ENCODE results near the gene CD274. TPM values are rescaled to one million over a fixed set of nuclear protein-coding genes. Genes with fewer than 3 reads are reported as not detected.

The CD274 gene
- total and polyA plus RNA-seq, 10 of the 15 experiments (the other 5 are each of a cell fraction or from before 2014, with no cell fraction given) = 9.4 to 128 (median 24.6) TPM

DNA sequence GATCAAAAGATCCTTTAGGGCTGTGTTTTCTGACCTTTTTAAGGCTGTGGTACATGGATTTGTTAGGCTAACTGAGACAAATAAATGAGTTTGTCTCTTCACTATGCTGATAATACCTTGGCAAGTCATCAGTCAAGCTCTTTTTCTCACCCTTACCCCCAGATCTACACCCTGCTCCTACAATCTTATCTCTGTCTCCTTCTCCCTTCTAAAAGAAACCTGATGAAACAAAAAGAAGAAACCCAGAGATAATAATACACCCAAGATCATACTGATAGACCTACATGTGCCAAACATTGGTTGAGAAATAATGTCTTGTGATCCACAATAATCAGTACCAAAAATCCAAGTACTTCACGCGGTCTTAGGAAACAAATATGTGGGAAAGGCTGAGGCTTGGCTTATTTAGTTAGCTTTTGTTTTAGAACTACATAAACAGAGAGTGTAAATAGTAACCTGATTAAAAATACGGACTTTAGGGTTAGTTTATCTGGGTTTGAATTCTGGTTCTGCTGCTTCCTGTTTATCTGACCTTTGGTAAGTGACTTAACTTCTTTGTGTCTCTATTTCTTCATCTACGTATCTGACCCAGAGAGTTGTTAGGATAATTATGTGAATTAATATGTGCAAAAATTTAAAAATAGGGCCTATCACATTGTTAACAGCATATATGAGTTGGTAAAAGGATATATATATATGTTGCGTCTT, 35.2 kb downstream of the CD274 start:
- H3K27ac ChIP-seq (ENCODE audit: control insufficient read depth, insufficient read depth) = no peak overlapping the region
- intact Hi-C loops (cut with micrococcal nuclease; ENCODE audit: unreplicated experiment) = no loop called here
- no peak overlapping the region for H3K9ac ChIP-seq (ENCODE audit: control insufficient read depth, insufficient read depth, low read length)
- H4K20me1 ChIP-seq (ENCODE audit: control insufficient read depth, insufficient read depth) = no peaks in the 10 kb centered on the region
- no peaks in the 10 kb centered on the region; a peak in 1 of 4 replicates for H3K36me3 ChIP-seq (ENCODE audit: control insufficient read depth in 2 of 2, insufficient read depth in 2 of 2, low read length in 1 of 2)
- H2AFZ ChIP-seq (ENCODE audit: control insufficient read depth, low read depth, low read length) = no peak overlapping the region
- no peak overlapping the region for H3K4me2 ChIP-seq (ENCODE audit: control insufficient read depth, insufficient read depth)
- H3K27me3 ChIP-seq (replicated peaks in 1 of 2; ENCODE audit: control insufficient read depth in 2 of 2, insufficient read depth in 2 of 2, low read length in 1 of 2) = no peaks in the 10 kb centered on the region
- 98% methylated on average over 5 of the region's 5 CpGs for WGBS (ENCODE audit: insufficient coverage, insufficient replicate concordance, low lambda C conversion rate, missing lambda C conversion rate)
- no peaks in the 10 kb centered on the region for H3K9me3 ChIP-seq (replicated peaks; ENCODE audit: control insufficient read depth, insufficient read depth, low read length)
- POLR2A ChIA-PET = no interaction called here
- H3K4me1 ChIP-seq (ENCODE audit: control insufficient read depth, insufficient read depth, low read length) = peaks cover 11% of the 10 kb centered on the region
- H3K79me2 ChIP-seq (ENCODE audit: control insufficient read depth, insufficient read depth, low read length) = no peaks in the 10 kb centered on the region
- DNase-seq (ENCODE audit: low read depth, low spot score) (no peak), ATAC-seq (no peak), FAIRE-seq (no peak)
- in situ Hi-C loops (cut with MboI) = no loop called here
- CTCF ChIA-PET = interaction anchor here (0.6 kb wide), 1 partner anchor 69 kb away, joined by 3 read pairs; no protein-coding TSS in a partner anchor
- SMC1A ChIA-PET (ENCODE audit: uncharacterized antibody, unreplicated experiment) = no interaction called here
- TF ChIP-seq RAD51 (IDR thresholded peaks at IDR 0.05) (no peak), SUPT20H (IDR thresholded peaks at IDR 0.05; ENCODE audit: borderline replicate concordance, control insufficient read depth, low read depth, low read length) (no peak), MEF2B (IDR thresholded peaks at IDR 0.05; ENCODE audit: partially characterized antibody, poor library complexity, severe bottlenecking) (no peak), CHD2 (IDR thresholded peaks at IDR 0.05; ENCODE audit: borderline replicate concordance, low read depth, low read length) (no peak), NRF1 (conservative IDR thresholded peaks at IDR 0.05; ENCODE audit: low read depth, low read length) (no peak), SIN3A (IDR thresholded peaks at IDR 0.05; ENCODE audit: low read depth, low read length) (no peak), SMAD5 (IDR thresholded peaks at IDR 0.05; ENCODE audit: low read depth) (no peak)
- TF ChIP-seq, protein P1, sequence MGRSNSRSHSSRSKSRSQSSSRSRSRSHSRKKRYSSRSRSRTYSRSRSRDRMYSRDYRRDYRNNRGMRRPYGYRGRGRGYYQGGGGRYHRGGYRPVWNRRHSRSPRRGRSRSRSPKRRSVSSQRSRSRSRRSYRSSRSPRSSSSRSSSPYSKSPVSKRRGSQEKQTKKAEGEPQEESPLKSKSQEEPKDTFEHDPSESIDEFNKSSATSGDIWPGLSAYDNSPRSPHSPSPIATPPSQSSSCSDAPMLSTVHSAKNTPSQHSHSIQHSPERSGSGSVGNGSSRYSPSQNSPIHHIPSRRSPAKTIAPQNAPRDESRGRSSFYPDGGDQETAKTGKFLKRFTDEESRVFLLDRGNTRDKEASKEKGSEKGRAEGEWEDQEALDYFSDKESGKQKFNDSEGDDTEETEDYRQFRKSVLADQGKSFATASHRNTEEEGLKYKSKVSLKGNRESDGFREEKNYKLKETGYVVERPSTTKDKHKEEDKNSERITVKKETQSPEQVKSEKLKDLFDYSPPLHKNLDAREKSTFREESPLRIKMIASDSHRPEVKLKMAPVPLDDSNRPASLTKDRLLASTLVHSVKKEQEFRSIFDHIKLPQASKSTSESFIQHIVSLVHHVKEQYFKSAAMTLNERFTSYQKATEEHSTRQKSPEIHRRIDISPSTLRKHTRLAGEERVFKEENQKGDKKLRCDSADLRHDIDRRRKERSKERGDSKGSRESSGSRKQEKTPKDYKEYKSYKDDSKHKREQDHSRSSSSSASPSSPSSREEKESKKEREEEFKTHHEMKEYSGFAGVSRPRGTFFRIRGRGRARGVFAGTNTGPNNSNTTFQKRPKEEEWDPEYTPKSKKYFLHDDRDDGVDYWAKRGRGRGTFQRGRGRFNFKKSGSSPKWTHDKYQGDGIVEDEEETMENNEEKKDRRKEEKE (IDR thresholded peaks at IDR 0.05) = no peak
- BruUV-seq (replicated peaks) = no TSS peak
- H3K4me3 ChIP-seq = no peak overlapping the region
- RAD21 ChIA-PET (ENCODE audit: unreplicated experiment) = no interaction called here

Measured in GM12878 (cell line).